Measurements from ENCODE around the gene PRKCB. TPM values are rescaled to one million over a fixed set of nuclear protein-coding genes. Genes with fewer than 3 reads are reported as not detected.

PRKCB gene
- polyA plus RNA-seq, 1 donor from 2014 or later, result 27.6 TPM

- TF ChIP-seq CTCF (IDR thresholded peaks at IDR 0.05; ENCODE audit: poor library complexity, severe bottlenecking), result no peak
- TF ChIP-seq POLR2AphosphoS5 (IDR thresholded peaks at IDR 0.05), result peak; percentile 44
- TF ChIP-seq EP300 (conservative IDR thresholded peaks at IDR 0.05; ENCODE audit: poor library complexity, severe bottlenecking), result peak; percentile 59
- no peak for TF ChIP-seq MXI1 (conservative IDR thresholded peaks at IDR 0.05; ENCODE audit: poor library complexity, severe bottlenecking)
- no peaks in the 10 kb centered on the region for H3K27me3 ChIP-seq (ENCODE audit: insufficient read depth, low read depth, low read length)
- peak overlapping the region; percentile 40 for H3K4me3 ChIP-seq (ENCODE audit: low read length)
- no peaks in the 10 kb centered on the region for H3K9me2 ChIP-seq (ENCODE audit: insufficient read depth, low read length)
- H3K36me3 ChIP-seq (ENCODE audit: insufficient read depth, low read length), result no peaks in the 10 kb centered on the region
- no peaks in the 10 kb centered on the region for H3K79me2 ChIP-seq (replicated peaks; ENCODE audit: insufficient read depth, low read length)
- peak overlapping the region; percentile 16 for H2AFZ ChIP-seq (ENCODE audit: low read depth, low read length)
- no peak overlapping the region for H3K4me2 ChIP-seq (ENCODE audit: low read length)
- no peaks in the 10 kb centered on the region for H3F3A ChIP-seq (ENCODE audit: insufficient read depth, low read length, poor library complexity, severe bottlenecking)
- peak overlapping the region; percentile 61 for H3K27ac ChIP-seq (ENCODE audit: low read length)
- H4K20me1 ChIP-seq (ENCODE audit: insufficient read depth), result no peaks in the 10 kb centered on the region
- no peaks in the 10 kb centered on the region for H3K9me3 ChIP-seq (ENCODE audit: low read length)
- peak overlapping the region; percentile 24 for H3K9ac ChIP-seq (ENCODE audit: low read length)
Measured at GRCh38 chr16:24054741-24055491, 219.1 kb downstream of the PRKCB start.

- no peaks in the 10 kb centered on the region for H3K36me3 ChIP-seq (ENCODE audit: insufficient read depth, low read length)
- no peaks in the 10 kb centered on the region for H3K9me2 ChIP-seq (ENCODE audit: insufficient read depth, low read length)
- H3K27ac ChIP-seq (ENCODE audit: low read length), result no peak overlapping the region
- H4K20me1 ChIP-seq (ENCODE audit: insufficient read depth), result no peaks in the 10 kb centered on the region
- H3K4me3 ChIP-seq (ENCODE audit: low read length), result no peak overlapping the region
- H3K9ac ChIP-seq (ENCODE audit: low read length), result no peak overlapping the region
- H3K27me3 ChIP-seq (ENCODE audit: insufficient read depth, low read depth, low read length), result no peaks in the 10 kb centered on the region
- TF ChIP-seq EZH2 (IDR thresholded peaks at IDR 0.05; ENCODE audit: borderline replicate concordance, insufficient read depth, low read length, poor library complexity, severe bottlenecking) (no peak), SMC3 (conservative IDR thresholded peaks at IDR 0.05; ENCODE audit: poor library complexity) (no peak), POLR2AphosphoS5 (IDR thresholded peaks at IDR 0.05) (no peak), MXI1 (conservative IDR thresholded peaks at IDR 0.05; ENCODE audit: poor library complexity, severe bottlenecking) (no peak), RAD21 (conservative IDR thresholded peaks at IDR 0.05) (no peak), TAF1 (IDR thresholded peaks at IDR 0.05; ENCODE audit: low read depth) (no peak), CTCF (IDR thresholded peaks at IDR 0.05; ENCODE audit: poor library complexity, severe bottlenecking) (no peak)
- H3F3A ChIP-seq (ENCODE audit: insufficient read depth, low read length, poor library complexity, severe bottlenecking), result no peaks in the 10 kb centered on the region
- H3K4me2 ChIP-seq (ENCODE audit: low read length), result no peak overlapping the region
- H3K79me2 ChIP-seq (replicated peaks; ENCODE audit: insufficient read depth, low read length), result no peaks in the 10 kb centered on the region
- H3K9me3 ChIP-seq (ENCODE audit: low read length), result no peaks in the 10 kb centered on the region
- no peak overlapping the region for H2AFZ ChIP-seq (ENCODE audit: low read depth, low read length)
Measured at GRCh38 chr16:24062270-24062817, 226.6 kb downstream of the PRKCB start.

Measured in neural cell (in vitro differentiated cells).